Ectodermal cell (in vitro differentiated cells): ENCODE results near the gene METTL5.
A peak's percentile ranks its signal among the peaks of the same experiment; 100 is the strongest.
"Not testable (repeated sequence)": the region's sequence is repeated elsewhere in the genome, so short reads cannot be mapped to it uniquely, and the experiment has no call there.

Experiments used
- H3K27ac ChIP-seq: 2 replicates; pipeline ENCODE4 v1.7.0; 2013; ENCODE audit warnings: mild to moderate bottlenecking, low read depth, low read length; ENCODE audit not compliant: insufficient read depth, poor library complexity, severe bottlenecking
- H3K27me3 ChIP-seq: 2 replicates; pipeline ENCODE4 v1.7.0; 2013; ENCODE audit warnings: mild to moderate bottlenecking, low read length; ENCODE audit not compliant: insufficient read depth, control insufficient read depth, poor library complexity, severe bottlenecking
- H3K36me3 ChIP-seq: one replicate; pipeline ENCODE4 v1.7.0; 2013; ENCODE audit warnings: low read length; ENCODE audit not compliant: control insufficient read depth, insufficient read depth
- H3K4me1 ChIP-seq: one replicate; pipeline ENCODE4 v1.7.0; 2013; ENCODE audit warnings: low read length; ENCODE audit not compliant: control insufficient read depth, insufficient read depth
- H3K4me3 ChIP-seq: 2 replicates; pipeline ENCODE4 v1.7.0; 2013; ENCODE audit warnings: low read depth, low read length, control low read depth; ENCODE audit not compliant: insufficient read depth
- H3K9me3 ChIP-seq: 2 replicates; pipeline ENCODE4 v1.7.0; 2013; ENCODE audit warnings: mild to moderate bottlenecking, low read length, moderate library complexity; ENCODE audit not compliant: control insufficient read depth
- WGBS, 2 experiments: methylation state at CpG; one replicate each; pipeline ENCODE4 v1.1.7; 2013; ENCODE audit warnings: missing lambda C conversion rate in 2 of 2; 5-methylcytosine and 5-hydroxymethylcytosine counted together

The METTL5 gene

DNA sequence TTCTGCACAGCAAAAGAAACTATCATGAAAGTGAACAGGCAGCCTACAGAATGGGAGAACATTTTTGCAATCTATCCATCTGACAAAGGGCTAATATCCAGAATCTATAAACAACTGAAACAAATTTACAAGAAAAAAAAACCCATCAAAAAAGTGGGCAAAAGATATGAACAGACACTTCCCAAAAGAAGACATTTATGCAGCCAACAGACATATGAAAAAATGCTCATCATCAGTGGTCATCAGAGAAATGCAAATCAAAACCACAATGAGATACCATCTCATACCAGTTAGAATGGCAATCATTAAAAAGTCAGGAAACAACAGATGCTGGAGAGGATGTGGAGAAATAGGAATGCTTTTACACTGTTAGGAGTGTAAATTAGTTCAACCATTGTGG is 7.7 kb downstream of the METTL5 start:
- H3K4me1 ChIP-seq, H3K27ac ChIP-seq, H3K27me3 ChIP-seq, H3K9me3 ChIP-seq, H3K4me3 ChIP-seq: not testable (repeated sequence)
- H3K36me3 ChIP-seq: peaks cover 38% of the 10 kb centered on the region

DNA sequence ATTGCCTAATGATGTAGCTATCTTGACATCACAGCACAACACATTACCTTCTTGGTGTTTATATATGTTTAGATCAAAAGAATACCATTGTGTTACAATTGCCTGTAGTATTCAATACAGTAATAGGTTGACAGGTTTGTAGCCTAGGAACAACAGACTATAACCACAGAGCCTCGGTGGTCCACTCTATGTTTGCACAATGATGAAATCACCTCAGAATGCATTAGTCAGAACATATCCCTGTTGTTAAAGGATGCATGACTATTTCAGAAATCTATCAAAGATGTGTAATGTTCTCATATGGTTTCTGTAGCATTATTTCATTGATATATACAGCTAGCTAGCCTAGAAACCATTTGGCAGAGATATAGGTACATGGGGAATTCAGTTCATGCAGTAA is 8.9 kb downstream of the METTL5 start:
- Histone ChIP-seq H3K27ac (no peak overlapping the region), H3K36me3 (peaks cover 48% of the 10 kb centered on the region), H3K9me3 (no peaks in the 10 kb centered on the region), H3K4me3 (no peak overlapping the region), H3K27me3 (no peaks in the 10 kb centered on the region), H3K4me1 (no peaks in the 10 kb centered on the region)
- 78 to 94% methylated on average over 1 of the region's 1 CpG for WGBS, 2 experiments

DNA sequence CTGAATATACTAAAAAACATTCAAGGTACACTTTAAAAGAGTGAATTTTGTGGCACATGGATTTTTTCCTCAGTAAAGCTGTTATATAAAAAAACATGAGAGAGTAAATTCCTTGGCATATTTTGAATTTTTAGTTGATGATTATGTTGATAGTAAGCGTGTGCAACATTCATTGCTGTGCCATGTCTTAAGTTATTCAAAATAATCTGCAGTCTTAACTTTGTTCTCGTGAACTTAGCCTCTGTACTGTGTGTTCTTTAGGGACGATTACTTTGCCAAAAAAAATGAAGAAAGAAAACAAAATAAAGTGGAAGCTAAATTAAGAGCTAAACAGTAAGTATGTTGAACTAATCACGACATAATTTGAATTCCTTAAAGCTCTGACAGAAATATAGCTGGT is 16.5 kb downstream of the METTL5 start:
- Histone ChIP-seq H3K4me1 (no peaks in the 10 kb centered on the region), H3K4me3 (no peak overlapping the region), H3K36me3 (peaks cover 54% of the 10 kb centered on the region), H3K9me3 (no peaks in the 10 kb centered on the region), H3K27me3 (no peaks in the 10 kb centered on the region), H3K27ac (no peak overlapping the region)
- WGBS, 2 experiments: 98 to 99% methylated on average over 4 of the region's 4 CpGs

DNA sequence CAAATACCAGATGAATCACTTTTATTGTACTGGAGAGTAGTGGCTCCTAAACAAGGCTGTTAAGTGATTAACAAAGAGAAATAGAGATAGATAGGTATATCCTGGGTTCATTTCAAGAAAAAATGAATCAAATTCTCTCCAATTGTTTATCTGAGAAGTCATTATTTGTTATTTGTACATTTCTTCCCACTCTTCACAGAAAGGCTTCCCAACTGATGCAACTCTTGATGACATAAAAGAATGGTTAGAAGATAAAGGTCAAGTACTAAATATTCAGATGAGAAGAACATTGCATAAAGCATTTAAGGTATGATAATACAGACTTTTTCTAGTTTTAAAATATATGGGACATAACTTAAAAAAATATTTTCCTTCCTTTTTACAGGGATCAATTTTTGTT is 18.1 kb downstream of the METTL5 start:
- Histone ChIP-seq H3K27ac (no peak overlapping the region), H3K9me3 (no peaks in the 10 kb centered on the region), H3K4me3 (no peak overlapping the region), H3K4me1 (no peaks in the 10 kb centered on the region), H3K27me3 (no peaks in the 10 kb centered on the region), H3K36me3 (peaks cover 42% of the 10 kb centered on the region)

DNA sequence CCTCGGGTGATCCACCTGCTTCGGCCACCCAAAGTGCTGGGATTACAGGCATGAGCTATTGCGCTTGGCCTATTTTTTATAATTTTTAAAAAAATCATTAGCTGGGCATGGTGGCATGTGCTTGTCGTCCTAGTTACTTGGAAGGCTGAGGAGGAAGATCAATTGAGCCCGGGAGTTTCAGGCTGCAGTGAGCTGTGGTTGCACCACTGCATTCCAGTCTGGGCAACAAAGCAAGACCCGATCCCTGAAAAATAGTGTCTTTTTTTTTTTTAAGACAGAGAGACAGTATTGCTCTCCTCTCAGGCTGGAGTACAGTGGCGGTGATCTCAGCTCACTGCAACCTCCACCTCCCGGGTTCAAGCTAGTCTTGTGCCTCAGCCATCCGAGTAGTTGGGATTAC is 21.2 kb downstream of the METTL5 start:
- Histone ChIP-seq H3K27me3 (no peaks in the 10 kb centered on the region), H3K27ac (no peak overlapping the region), H3K9me3 (no peaks in the 10 kb centered on the region), H3K36me3 (peaks cover 36% of the 10 kb centered on the region), H3K4me3 (no peak overlapping the region), H3K4me1 (no peaks in the 10 kb centered on the region)
- WGBS, 2 experiments: 89 to 94% methylated on average over 9 of the region's 9 CpGs

DNA sequence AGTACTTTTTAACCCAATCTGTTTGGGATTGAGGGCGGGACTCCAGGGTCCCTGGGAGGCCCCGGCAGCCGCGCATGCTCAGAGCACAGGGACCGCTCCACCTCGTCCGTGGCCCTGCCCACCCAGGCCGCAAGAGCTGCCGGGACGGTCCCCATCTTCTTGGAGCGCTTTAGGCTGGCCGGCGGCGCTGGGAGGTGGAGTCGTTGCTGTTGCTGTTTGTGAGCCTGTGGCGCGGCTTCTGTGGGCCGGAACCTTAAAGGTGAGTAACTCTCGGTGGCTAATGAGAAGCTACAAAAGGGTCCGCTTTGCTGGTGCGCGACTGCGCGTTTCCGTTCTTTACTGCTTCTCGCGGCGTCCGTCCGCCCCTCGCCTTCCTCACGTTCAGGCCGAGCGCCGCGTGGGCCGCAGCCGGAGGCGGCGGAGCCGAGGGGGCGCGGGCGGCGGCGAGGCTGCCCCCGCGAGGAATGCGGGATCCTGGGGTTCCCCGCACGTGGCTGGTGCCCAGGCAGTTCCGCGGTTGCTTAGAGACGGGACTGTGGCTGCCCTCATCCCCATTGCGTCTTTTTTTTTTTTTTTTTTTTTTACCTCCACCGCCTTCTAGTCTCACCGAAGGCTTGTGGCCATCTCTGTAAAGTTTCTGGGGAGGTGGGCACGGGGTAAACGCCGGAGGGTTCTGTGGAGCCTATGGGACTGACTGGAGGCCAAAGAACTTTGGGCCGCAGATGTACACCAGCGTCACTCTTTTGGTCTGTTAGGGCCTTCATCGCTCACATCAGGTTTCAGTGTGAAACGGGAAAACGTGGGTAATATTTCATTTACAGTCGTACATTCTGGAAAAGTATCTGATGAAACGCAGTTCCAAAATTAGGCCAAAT is 25.8 kb downstream of the METTL5 start, which contains the start of gene SSB:
TSS of gene SSB (plus strand) at position 154 of the 875 bp plus-strand sequence. CDS start 2,090 bp downstream, outside the sequence.
- Histone ChIP-seq H3K36me3 (peaks cover 6% of the 10 kb centered on the region), H3K9me3 (no peaks in the 10 kb centered on the region), H3K27ac (peak within 1 kb of the TSS; percentile 91), H3K4me3 (peak within 1 kb of the TSS; percentile 87), H3K4me1 (no peaks in the 10 kb centered on the region), H3K27me3 (no peaks in the 10 kb centered on the region)
- 0 to 1% methylated on average over 67 of the region's 67 CpGs for WGBS, 2 experiments

DNA sequence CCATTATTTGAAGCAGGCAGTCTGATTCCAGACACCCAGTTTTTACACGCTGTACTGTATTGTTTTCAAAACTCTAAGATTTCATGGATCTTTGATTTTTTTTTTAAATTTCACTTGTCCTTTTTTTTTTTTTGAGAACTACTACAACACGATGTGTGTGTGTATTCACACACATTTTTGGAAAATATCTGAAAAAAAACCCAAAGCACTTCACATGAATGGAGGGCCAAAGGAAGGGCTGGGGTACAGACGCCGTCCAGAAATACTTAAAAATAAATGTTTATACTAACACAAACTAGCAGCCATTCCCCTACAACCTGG is 26.3 kb downstream of the METTL5 start:
- Histone ChIP-seq H3K27ac (no peak overlapping the region), H3K4me1 (no peaks in the 10 kb centered on the region), H3K4me3 (peak overlapping the region; percentile 87), H3K36me3 (peaks cover 6% of the 10 kb centered on the region), H3K9me3 (no peaks in the 10 kb centered on the region), H3K27me3 (no peaks in the 10 kb centered on the region)
- 33% methylated on average over 2 to 4 of the region's 4 CpGs for WGBS, 2 experiments

DNA sequence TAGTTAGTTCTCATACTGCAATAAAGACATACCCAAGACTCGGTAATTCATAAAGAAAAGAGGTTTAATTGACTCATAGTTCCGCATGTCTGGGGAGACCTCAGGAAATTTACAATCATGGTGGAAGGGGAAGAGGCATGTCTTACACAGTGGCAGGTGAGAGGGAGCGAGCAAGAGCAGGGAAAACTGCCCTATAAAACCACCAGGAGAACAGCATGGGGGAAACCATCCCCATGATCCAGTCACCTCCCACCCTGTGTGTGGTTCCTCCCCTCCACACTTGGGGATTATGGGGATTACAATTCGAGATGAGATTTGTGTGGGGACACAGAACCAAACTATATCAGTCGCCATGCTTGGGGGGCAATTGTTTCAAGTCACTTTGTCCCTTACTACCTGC is 27.1 kb downstream of the METTL5 start:
- no peak overlapping the region for H3K27ac ChIP-seq
- H3K4me3 ChIP-seq: no peak overlapping the region
- no peaks in the 10 kb centered on the region for H3K27me3 ChIP-seq
- no peaks in the 10 kb centered on the region for H3K4me1 ChIP-seq
- H3K9me3 ChIP-seq: no peaks in the 10 kb centered on the region
- 83 to 87% methylated on average over 5 of the region's 5 CpGs for WGBS, 2 experiments
- H3K36me3 ChIP-seq: peaks cover 6% of the 10 kb centered on the region

DNA sequence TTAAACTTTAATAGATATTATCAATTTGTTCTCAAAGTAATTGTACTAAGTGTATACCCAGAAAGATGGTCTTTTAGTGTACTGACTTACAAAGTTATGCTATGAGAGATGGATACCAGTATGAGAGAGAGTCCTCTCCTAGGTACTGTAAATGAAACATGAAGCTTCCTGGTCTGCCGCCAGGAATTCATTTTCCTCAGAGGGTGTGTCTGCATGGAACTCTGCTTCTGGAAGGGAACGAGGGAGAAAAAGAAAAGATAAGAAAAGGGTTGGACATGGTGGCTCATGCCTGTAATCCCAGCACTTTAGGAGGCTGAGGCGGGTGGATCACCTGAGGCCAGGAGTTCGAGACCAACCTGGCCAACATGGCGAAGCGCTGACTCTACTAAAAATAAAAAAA is 28.3 kb downstream of the METTL5 start:
- Histone ChIP-seq H3K36me3 (peaks cover under 1% of the 10 kb centered on the region), H3K9me3 (no peaks in the 10 kb centered on the region), H3K27me3 (no peaks in the 10 kb centered on the region), H3K4me1 (no peaks in the 10 kb centered on the region), H3K4me3 (no peak overlapping the region), H3K27ac (no peak overlapping the region)
- WGBS, 2 experiments: 85 to 90% methylated on average over 6 of the region's 6 CpGs

DNA sequence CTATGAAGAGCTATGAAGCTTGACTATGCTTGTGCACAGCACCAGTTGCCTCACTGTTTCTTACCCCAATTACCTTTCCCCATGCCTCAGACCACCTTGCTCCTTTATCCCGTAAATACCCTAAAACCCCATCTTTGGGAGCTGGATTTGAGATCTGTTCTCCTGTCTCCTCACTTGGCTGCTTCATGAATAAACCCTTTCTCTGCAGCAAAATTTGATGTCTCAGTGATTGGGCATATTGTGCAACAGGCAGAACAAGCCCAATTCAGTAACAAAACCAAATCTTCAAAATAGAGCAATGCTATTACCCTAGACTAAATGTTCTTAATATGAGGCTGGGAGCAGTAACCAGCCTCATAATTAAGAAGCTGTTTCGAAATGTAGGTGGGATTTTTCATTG is 29.5 kb downstream of the METTL5 start:
- no peaks in the 10 kb centered on the region for H3K9me3 ChIP-seq
- 69 to 70% methylated on average over 2 of the region's 2 CpGs for WGBS, 2 experiments
- H3K4me1 ChIP-seq: no peaks in the 10 kb centered on the region
- H3K27me3 ChIP-seq: no peaks in the 10 kb centered on the region
- no peak overlapping the region for H3K4me3 ChIP-seq
- no peaks in the 10 kb centered on the region for H3K36me3 ChIP-seq
- H3K27ac ChIP-seq: no peak overlapping the region
